ENCODE results near the gene ZNF580. TPM values are rescaled to one million over a fixed set of nuclear protein-coding genes. Genes with fewer than 3 reads are reported as not detected.

ZNF580 gene
- total RNA-seq, 1 donor from 2014 or later: 2.8 TPM

- H3K4me3 ChIP-seq: no peak overlapping the region
- H3K36me3 Mint-ChIP-seq: peaks cover 18% of the 10 kb centered on the region
- peaks cover 29% of the 10 kb centered on the region for H3K4me1 Mint-ChIP-seq
- no peaks in the 10 kb centered on the region for H3K9me3 Mint-ChIP-seq
- peaks cover 81% of the 10 kb centered on the region for H3K79me2 ChIP-seq (ENCODE audit: low read depth)
- H3K27ac Mint-ChIP-seq: no peak overlapping the region
- H3K9ac ChIP-seq: no peak overlapping the region
- H3K36me3 ChIP-seq: no peaks in the 10 kb centered on the region
- H3K4me3 Mint-ChIP-seq: peak overlapping the region; percentile 67
- DNase-seq (ENCODE audit: low spot score): no peak
- H3K9me3 ChIP-seq (ENCODE audit: low read depth): no peaks in the 10 kb centered on the region
- no peak overlapping the region for H3K4me2 ChIP-seq
- no peaks in the 10 kb centered on the region for H3K27me3 ChIP-seq
- peaks cover 11% of the 10 kb centered on the region for H3K4me1 ChIP-seq
- peaks cover 46% of the 10 kb centered on the region for H3F3A ChIP-seq (ENCODE audit: low read depth)
- TF ChIP-seq EZH2 (IDR thresholded peaks at IDR 0.05) (no peak), EZH2phosphoT487 (IDR thresholded peaks at IDR 0.05) (no peak), CTCF (IDR thresholded peaks at IDR 0.05) (no peak)
- H2AFZ ChIP-seq (replicated peaks): no peak overlapping the region
- peaks cover 11% of the 10 kb centered on the region for H3K27me3 Mint-ChIP-seq (ENCODE audit: insufficient read depth, low read depth)
- H4K20me1 ChIP-seq (ENCODE audit: low read depth): peaks cover 85% of the 10 kb centered on the region
- peak overlapping the region; percentile 20 for H3K27ac ChIP-seq
Observed at GRCh38 chr19:55671054-55671378, 30.2 kb downstream of the ZNF580 start.

GRCh38 chr19:55672418-55672817 is 31.6 kb downstream of the ZNF580 start:
- H3K4me2 ChIP-seq: no peak overlapping the region
- peaks cover 84% of the 10 kb centered on the region for H4K20me1 ChIP-seq (ENCODE audit: low read depth)
- H3K27ac ChIP-seq: no peak overlapping the region
- H3K9ac ChIP-seq: no peak overlapping the region
- Mint-ChIP-seq H3K27ac (no peak overlapping the region), H3K27me3 (ENCODE audit: insufficient read depth, low read depth) (peaks cover 11% of the 10 kb centered on the region), H3K4me1 (peaks cover 36% of the 10 kb centered on the region), H3K4me3 (peak overlapping the region; percentile 54), H3K9me3 (no peaks in the 10 kb centered on the region), H3K36me3 (peaks cover 18% of the 10 kb centered on the region)
- peaks cover 19% of the 10 kb centered on the region for H3K4me1 ChIP-seq
- H3K4me3 ChIP-seq: no peak overlapping the region
- no peaks in the 10 kb centered on the region for H3K27me3 ChIP-seq
- peaks cover 81% of the 10 kb centered on the region for H3K79me2 ChIP-seq (ENCODE audit: low read depth)
- TF ChIP-seq CTCF (IDR thresholded peaks at IDR 0.05): no peak
- no peak for TF ChIP-seq EZH2phosphoT487 (IDR thresholded peaks at IDR 0.05)
- no peak for TF ChIP-seq EZH2 (IDR thresholded peaks at IDR 0.05)
- peaks cover 46% of the 10 kb centered on the region for H3F3A ChIP-seq (ENCODE audit: low read depth)
- DNase-seq (ENCODE audit: low spot score): no peak
- no peak overlapping the region for H2AFZ ChIP-seq (replicated peaks)
- no peaks in the 10 kb centered on the region for H3K9me3 ChIP-seq (ENCODE audit: low read depth)
- no peaks in the 10 kb centered on the region for H3K36me3 ChIP-seq

- Mint-ChIP-seq H3K4me1 (peaks cover 36% of the 10 kb centered on the region), H3K4me3 (peak overlapping the region; percentile 81), H3K27me3 (ENCODE audit: insufficient read depth, low read depth) (peaks cover 14% of the 10 kb centered on the region), H3K36me3 (peaks cover 18% of the 10 kb centered on the region), H3K27ac (peak overlapping the region; percentile 29), H3K9me3 (no peaks in the 10 kb centered on the region)
- H3K9me3 ChIP-seq (ENCODE audit: low read depth): no peaks in the 10 kb centered on the region
- H3F3A ChIP-seq (ENCODE audit: low read depth): peaks cover 46% of the 10 kb centered on the region
- H3K4me2 ChIP-seq: peak overlapping the region; percentile 87
- no peak overlapping the region for H3K4me3 ChIP-seq
- H4K20me1 ChIP-seq (ENCODE audit: low read depth): peaks cover 80% of the 10 kb centered on the region
- H3K79me2 ChIP-seq (ENCODE audit: low read depth): peaks cover 81% of the 10 kb centered on the region
- H2AFZ ChIP-seq (replicated peaks): no peak overlapping the region
- no peak for TF ChIP-seq CTCF (IDR thresholded peaks at IDR 0.05)
- TF ChIP-seq EZH2 (IDR thresholded peaks at IDR 0.05): no peak
- no peak for TF ChIP-seq EZH2phosphoT487 (IDR thresholded peaks at IDR 0.05)
- no peaks in the 10 kb centered on the region for H3K27me3 ChIP-seq
- no peaks in the 10 kb centered on the region for H3K36me3 ChIP-seq
- DNase-seq (ENCODE audit: low spot score): peak; percentile 28
- H3K27ac ChIP-seq: peak overlapping the region; percentile 20
- no peak overlapping the region for H3K9ac ChIP-seq
- peaks cover 19% of the 10 kb centered on the region for H3K4me1 ChIP-seq
Observed at GRCh38 chr19:55673465-55673864, 32.7 kb downstream of the ZNF580 start.

Measured in neural progenitor cell (in vitro differentiated cells).